Measurements from ENCODE around the gene LSMEM2.
A peak's percentile ranks its signal among the peaks of the same experiment; 100 is the strongest.
"Not testable (repeated sequence)": the region's sequence is repeated elsewhere in the genome, so short reads cannot be mapped to it uniquely, and the experiment has no call there.

Gene LSMEM2

DNA sequence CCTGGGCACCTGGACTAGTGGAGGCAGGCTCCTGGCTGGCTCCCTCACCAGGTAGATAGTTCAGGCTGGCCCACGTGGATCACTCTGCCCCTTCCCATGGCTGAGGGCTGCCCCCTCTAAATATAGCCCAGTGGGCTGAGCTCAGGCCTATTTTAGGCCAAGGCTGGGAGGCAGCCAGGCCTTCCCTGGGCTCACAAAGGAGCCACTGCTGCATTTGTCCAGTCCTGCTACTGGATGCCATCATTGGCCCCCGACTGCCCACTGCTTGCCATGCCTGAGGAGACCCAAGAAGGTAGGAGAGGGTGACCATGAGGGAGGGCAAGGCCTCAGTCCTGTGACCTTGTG, at the start of gene LSMEM2:
Gene LSMEM2, plus strand, starts transcription at position 208 of the 345 bp plus-strand sequence. Its CDS starts 27 bp downstream, at position 235.
- DNase-seq (ENCODE audit: low read depth in 2 of 2, low spot score in 1 of 2), result no peak

DNA sequence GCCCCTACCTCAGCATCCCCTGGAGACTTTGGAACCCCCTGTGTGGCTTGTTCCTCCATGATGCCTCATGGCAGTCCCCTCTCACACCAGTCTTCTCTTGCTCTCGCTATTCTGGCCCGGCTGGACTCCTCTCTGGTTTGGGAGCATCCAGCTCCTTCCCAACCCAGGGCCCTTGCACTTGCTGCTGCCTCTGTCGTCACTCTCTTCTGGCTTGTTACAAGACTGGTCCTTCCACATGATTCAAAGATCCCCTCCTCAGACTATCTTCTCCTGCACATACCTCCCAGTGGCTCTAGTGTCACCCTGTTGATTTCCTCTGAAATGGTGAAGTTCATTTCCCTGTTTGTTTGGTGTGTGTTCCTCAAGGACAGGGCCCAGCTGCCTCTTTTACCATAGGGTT, 49.4 kb upstream of the LSMEM2 start:
- DNase-seq (ENCODE audit: low read depth in 2 of 2, low spot score in 1 of 2), result no peak

DNA sequence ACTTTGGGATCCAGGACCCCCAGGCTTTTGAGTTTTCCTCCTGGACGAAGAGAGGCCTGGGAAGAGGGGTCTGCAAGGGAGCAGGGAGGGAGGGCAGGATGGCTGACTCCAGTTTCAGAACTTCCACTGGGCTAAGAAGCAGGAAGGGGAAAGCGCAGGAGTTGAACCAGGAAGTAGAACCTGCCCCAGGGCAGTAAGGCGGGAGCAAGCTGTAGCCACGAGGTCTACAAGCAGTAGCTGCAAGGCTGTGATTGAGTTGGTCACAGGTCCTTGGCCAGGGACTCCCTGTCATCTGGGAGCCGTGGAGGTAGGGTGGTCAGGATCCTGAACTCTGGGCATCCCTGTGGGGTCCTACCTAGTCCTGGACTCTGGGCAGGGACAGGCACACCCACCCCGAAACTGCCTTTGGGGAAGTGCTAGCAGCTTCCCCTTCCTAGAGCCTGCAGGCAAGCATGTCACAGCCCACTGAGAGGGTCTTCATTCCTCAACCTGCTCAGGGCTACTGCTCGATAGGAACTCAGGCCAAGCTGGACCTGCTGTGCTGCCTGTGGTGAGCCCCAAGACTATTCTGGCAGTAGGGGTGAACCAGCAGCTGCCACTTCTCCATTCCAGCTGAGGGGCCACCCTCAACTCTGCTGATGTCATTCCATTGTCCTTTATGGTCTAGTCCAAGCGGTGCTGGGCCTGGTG, 48.6 kb upstream of the LSMEM2 start:
- DNase-seq (ENCODE audit: low read depth in 2 of 2, low spot score in 1 of 2), result no peak

- no peak for DNase-seq (ENCODE audit: low read depth in 2 of 2, low spot score in 1 of 2)
These were observed 48.1 kb upstream of the LSMEM2 start for GRCh38 chr3:50230794-50231125.

DNA sequence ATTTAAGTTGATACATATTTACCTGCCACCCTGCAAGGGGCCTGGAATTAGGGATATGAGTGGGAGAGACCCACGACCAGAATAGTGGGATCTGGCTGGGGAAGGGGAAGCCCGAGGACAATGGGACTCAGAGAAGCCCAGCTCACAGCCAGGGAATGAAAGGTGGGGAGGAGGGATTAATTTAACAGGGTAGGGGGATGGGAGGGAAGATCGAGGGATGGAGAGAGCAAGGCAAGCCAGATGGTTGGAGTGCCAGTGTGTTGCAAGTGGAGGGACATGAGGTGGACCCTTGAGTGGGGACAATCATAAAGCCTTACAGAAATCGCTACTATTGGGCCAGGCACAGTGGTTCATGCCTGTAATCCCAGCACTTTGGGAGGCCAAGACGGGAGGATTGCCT, 47.3 kb upstream of the LSMEM2 start:
- DNase-seq (ENCODE audit: low read depth in 2 of 2, low spot score in 1 of 2), result no peak

DNA sequence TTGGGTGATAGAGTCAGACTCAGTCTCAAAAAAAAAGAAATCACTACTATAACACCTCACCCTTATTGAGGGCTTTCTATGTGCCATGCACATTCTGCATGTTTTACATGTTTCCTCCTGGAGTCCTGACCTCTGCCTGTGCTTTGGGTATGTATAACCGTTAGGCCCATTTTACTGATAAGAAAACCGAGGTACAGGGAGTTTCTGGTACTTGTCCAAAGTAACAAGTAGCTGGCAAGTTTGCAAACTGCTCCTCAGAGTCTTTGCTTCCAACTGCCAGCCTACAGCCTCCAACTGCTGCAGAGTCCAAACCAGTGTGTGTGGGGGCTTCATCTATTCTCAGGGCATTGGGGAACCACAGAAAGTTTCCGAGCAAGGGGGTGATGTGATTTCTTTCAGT, 46.6 kb upstream of the LSMEM2 start:
- no peak for DNase-seq (ENCODE audit: low read depth in 2 of 2, low spot score in 1 of 2)

DNA sequence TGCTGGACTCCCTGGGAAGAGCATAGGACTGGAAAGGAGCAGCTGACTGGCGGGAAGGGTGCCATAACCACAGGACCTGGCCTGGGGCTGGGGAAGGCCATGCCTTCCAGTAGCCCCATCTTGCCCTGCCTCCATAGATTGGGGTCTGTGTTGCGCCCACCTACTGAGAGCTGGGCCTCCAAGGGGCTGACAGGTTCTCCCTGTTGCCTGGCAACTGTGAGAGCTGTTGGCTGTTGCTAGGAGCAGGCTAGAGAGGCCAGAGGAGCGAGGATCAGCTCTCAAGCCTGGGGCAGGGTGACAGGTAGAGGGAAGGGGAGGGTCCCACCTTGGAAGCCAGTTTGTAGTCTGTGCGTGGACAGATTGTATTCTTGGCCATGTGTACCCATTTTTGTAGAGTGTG, 45.7 kb upstream of the LSMEM2 start:
- no peak for DNase-seq (ENCODE audit: low read depth in 2 of 2, low spot score in 1 of 2)

GRCh38 chr3:50235716-50236483, 43.0 kb upstream of the LSMEM2 start, which contains the start of gene GNAI2:
Gene GNAI2, plus strand, starts transcription at chr3:50236204. Its CDS starts 132 bp downstream, at chr3:50236336.
- DNase-seq (ENCODE audit: low read depth in 2 of 2, low spot score in 1 of 2), result peak; percentile 92 to 97

- DNase-seq (ENCODE audit: low read depth in 2 of 2, low spot score in 1 of 2), result no peak
These were observed 42.3 kb upstream of the LSMEM2 start for GRCh38 chr3:50236484-50237132.

GRCh38 chr3:50237133-50237651, 41.7 kb upstream of the LSMEM2 start:
- DNase-seq (ENCODE audit: low read depth in 2 of 2, low spot score in 1 of 2), result no peak

DNA sequence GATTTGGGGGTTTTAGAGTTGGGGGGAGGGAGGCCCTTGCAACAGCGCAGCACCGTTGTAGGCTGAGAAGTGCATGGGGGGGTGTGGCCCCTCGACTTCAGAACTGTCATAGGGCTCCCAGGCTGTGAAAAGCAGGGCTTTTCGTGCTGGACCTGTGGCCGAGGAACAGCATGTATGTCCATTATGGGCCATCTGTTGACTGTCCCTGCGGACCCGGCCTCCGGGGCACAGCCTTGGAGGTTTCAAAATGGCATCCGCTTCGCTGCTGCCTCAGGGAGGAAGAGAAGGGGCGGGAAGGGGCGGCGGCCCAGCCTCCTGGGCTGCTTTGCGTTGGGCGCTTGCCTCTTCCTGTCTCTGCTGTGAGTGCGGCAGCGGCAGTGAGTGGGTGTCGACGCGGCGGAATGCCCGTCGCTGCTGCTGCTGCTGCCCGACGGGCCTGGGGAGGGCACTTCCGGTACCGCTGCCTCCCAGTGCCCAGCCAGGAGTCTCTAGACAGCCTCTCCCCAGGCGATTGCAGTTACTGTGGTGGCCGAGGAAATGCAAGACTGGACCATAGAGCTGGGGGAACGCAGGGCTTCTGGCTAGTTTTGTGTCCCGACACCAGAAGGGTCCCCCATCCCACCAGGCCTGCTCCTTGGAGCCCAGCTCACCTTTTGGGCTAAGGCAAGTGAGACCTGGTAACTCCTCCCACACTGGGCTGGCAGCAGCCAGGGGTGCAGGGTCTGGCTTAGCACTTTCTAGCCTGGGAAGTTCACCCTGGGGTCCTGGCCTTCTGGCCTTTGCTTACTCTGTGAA, 40.9 kb upstream of the LSMEM2 start:
- DNase-seq (ENCODE audit: low read depth in 2 of 2, low spot score in 1 of 2), result peak; percentile 64 to 73

- no peak for DNase-seq (ENCODE audit: low read depth in 2 of 2, low spot score in 1 of 2)
These were observed 40.3 kb upstream of the LSMEM2 start for GRCh38 chr3:50238549-50239026.

GRCh38 chr3:50239649-50240048, 39.2 kb upstream of the LSMEM2 start:
- DNase-seq (ENCODE audit: low read depth in 2 of 2, low spot score in 1 of 2), result no peak

DNA sequence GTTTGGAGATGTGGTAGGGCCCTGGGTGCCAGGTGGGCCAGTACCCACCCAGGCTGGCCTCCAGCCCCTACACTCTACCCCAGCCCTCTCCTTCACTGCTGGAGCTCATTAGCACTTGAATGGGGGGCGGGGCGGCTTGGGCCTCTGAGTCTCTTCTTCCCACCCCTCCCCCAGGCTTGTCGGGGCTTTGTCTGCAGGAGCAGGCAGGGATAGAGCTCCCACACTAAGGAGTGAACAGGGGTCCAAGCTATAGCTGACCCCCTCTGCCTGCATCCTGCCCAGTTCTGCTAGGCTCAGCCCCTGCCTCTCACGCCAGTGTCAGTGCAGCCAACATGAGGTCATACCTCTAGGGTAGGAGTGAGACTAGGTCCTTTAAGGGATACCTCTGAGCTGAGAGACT, 37.7 kb upstream of the LSMEM2 start:
- DNase-seq (ENCODE audit: low read depth in 2 of 2, low spot score in 1 of 2), result no peak

DNA sequence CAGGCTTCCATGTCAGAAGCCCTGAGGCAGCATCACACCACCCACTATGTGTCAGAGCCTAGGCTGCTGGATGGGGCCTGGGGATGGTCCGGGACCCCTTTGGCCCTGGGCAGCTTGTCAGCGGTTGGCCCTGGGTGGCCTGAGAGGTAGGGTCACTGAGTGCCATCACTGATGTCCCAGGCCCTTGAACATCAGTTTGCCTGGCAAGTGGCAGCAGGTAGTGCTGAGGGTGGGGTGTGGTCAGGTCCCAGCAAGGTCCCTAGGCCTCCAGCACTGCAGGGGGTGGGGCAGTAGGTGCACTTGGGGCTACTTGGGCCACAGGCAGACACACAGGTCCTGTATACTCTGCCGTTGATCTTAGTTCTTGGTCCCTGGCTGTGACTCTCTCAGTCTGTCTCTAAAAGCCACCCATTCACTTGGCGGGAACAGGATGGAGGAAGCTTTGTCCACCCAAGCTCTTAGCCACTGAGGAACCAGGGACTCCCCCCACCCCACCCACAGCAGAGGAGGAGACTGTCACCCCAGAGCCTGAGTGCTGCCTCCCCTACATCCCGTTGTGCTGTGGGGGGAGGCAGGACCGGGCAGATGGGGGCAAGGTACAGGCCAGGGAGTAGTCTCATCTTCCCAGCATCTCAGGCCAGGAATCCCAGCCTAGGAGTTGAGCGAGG, 37.0 kb upstream of the LSMEM2 start:
- no peak for DNase-seq (ENCODE audit: low read depth in 2 of 2, low spot score in 1 of 2)

GRCh38 chr3:50242381-50242770, 36.5 kb upstream of the LSMEM2 start:
- no peak for DNase-seq (ENCODE audit: low read depth in 2 of 2, low spot score in 1 of 2)

- DNase-seq (ENCODE audit: low read depth in 2 of 2, low spot score in 1 of 2), result no peak
These were observed 35.9 kb upstream of the LSMEM2 start for GRCh38 chr3:50242851-50243542.

DNA sequence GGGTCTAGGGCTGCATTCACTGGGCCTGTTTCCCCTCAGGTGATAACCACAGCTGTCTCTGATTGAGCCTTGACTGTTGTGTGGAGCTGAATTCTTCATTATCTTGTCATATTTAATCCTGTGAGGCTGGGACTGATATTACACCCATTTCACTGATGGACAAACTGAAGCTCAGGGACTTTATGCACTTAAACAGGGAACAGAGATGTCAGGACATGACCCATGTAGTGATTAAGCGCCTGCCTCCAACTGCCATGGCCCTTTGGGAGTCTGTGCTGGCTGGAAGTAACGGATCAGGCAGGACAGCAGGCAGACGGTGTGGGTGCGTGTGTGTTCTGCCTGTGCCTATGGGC, 35.4 kb upstream of the LSMEM2 start:
- DNase-seq (ENCODE audit: low read depth in 2 of 2, low spot score in 1 of 2), result no peak

DNA sequence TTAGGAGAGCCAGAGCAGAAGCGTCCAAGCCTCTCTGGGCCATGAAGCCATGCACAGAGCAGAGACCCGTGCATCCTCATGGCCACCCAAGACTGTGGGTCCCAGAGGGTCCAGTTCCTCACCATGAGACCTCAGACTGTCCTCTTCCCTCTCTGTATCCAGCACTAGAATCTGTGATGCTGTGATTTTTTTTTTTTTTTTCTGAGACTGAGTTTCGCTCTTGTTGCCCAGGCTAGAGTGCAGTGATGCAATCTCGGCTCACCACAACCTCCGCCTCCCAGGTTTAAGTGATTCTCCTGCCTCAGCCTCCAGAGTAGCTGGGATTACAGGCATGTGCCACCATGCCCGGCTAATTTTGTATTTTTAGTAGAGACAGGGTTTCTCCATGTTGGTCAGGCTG, 34.1 kb upstream of the LSMEM2 start:
- not testable (repeated sequence) for DNase-seq (ENCODE audit: low read depth in 2 of 2, low spot score in 1 of 2)

- DNase-seq (ENCODE audit: low read depth in 2 of 2, low spot score in 1 of 2), result no peak
These were observed 33.6 kb upstream of the LSMEM2 start for GRCh38 chr3:50245251-50245745.
